Spleen (tissue), 7 donors: ENCODE measurements around the gene PON1.

Source experiments
- POLR2A ChIP-seq, 3 donors: fragments of 450-650 bp; IDR thresholded peaks; one replicate each; pipeline ENCODE4 v1.5.1; 2017; ENCODE audit warnings: antibody characterized with exemption in 3 of 3, mild to moderate bottlenecking in 1 of 3
- TF ChIP-seq, protein P1 (sequence below), 11 experiments: fragments of 200-600 bp in 7 of 11; fragments of 450-650 bp in 4 of 11; sonication (generic) in 4 of 11; IDR thresholded peaks in 8 of 11; conservative IDR thresholded peaks in 3 of 11; 1 replicate in 7 of 11; 2 replicates in 4 of 11; pipeline versions ENCODE4 v1.4.0 to v1.8.0; 2016 to 2021; ENCODE audit warnings: antibody characterized with exemption in 11 of 11, inconsistent platforms in 4 of 11, mild to moderate bottlenecking in 1 of 11
- donor health status: DM: no; HTN: no; CAD: no; lungs with moderate emphysema.
- donor health status: DM: no; HTN: no; CAD: no.
- donor health status: DM: no; HTN: no; CAD: no.

DNA sequence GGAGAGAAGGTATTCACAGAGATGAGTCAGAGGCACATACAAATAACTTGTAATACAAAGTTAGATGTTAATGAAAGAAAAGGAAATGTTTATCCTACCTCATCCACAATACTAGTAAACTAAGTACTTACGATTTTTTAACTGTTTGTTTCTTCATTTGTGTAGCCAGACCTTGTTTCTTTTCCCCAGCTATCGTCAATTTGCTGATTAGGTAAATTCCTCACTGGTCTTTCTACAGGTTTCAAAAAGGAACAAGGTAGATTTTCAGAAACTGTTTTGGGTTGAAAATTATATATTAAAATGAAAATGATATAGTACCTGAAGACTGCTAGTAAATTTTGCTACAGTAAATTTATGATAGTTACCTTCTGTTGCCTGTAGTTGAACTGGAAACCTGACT lies 56.6 kb downstream of the PON1 start:
- TF ChIP-seq, protein P1, sequence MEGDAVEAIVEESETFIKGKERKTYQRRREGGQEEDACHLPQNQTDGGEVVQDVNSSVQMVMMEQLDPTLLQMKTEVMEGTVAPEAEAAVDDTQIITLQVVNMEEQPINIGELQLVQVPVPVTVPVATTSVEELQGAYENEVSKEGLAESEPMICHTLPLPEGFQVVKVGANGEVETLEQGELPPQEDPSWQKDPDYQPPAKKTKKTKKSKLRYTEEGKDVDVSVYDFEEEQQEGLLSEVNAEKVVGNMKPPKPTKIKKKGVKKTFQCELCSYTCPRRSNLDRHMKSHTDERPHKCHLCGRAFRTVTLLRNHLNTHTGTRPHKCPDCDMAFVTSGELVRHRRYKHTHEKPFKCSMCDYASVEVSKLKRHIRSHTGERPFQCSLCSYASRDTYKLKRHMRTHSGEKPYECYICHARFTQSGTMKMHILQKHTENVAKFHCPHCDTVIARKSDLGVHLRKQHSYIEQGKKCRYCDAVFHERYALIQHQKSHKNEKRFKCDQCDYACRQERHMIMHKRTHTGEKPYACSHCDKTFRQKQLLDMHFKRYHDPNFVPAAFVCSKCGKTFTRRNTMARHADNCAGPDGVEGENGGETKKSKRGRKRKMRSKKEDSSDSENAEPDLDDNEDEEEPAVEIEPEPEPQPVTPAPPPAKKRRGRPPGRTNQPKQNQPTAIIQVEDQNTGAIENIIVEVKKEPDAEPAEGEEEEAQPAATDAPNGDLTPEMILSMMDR (IDR thresholded peaks at IDR 0.05 in 8 of 11, conservative IDR thresholded peaks at IDR 0.05 in 3 of 11), result no peak
- no peak for TF ChIP-seq POLR2A (IDR thresholded peaks at IDR 0.05)
